ENCODE data around the gene PHOX2A.
"Not testable (repeated sequence)": the region's sequence is repeated elsewhere in the genome, so short reads cannot be mapped to it uniquely, and the experiment has no call there.

The PHOX2A gene

DNA sequence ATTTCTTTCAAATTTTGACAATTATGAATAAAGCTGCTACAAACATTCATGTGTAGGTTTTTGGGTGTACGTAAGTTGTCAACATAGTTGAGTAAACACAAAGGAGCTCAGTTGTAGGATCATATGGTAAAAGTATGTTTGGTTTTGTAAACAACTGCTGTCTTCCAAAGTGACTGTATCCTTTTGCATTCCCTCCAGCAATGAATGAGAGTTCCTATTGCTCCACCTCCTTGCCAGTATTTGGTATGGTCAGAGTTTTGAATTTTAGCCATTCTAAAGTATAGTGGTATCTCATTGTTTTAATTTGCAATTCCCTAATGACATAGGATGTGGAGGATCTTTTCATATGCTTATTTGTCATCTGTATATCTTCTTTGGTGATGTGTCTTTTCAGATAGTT is 28.0 kb upstream of the PHOX2A start:
- Histone ChIP-seq H3K4me3 (replicated peaks; ENCODE audit: insufficient read depth, low read length) (no peak overlapping the region), H3K27me3 (ENCODE audit: insufficient read depth, poor library complexity, severe bottlenecking) (no peaks in the 10 kb centered on the region), H3K27ac (replicated peaks) (no peak overlapping the region)
- DNase-seq (ENCODE audit: low read depth in 1 of 2, low spot score in 1 of 2): no peak
- TF ChIP-seq POLR2AphosphoS5 (IDR thresholded peaks at IDR 0.05; ENCODE audit: low read depth): no peak
- TF ChIP-seq, protein P1, sequence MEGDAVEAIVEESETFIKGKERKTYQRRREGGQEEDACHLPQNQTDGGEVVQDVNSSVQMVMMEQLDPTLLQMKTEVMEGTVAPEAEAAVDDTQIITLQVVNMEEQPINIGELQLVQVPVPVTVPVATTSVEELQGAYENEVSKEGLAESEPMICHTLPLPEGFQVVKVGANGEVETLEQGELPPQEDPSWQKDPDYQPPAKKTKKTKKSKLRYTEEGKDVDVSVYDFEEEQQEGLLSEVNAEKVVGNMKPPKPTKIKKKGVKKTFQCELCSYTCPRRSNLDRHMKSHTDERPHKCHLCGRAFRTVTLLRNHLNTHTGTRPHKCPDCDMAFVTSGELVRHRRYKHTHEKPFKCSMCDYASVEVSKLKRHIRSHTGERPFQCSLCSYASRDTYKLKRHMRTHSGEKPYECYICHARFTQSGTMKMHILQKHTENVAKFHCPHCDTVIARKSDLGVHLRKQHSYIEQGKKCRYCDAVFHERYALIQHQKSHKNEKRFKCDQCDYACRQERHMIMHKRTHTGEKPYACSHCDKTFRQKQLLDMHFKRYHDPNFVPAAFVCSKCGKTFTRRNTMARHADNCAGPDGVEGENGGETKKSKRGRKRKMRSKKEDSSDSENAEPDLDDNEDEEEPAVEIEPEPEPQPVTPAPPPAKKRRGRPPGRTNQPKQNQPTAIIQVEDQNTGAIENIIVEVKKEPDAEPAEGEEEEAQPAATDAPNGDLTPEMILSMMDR (IDR thresholded peaks at IDR 0.05; ENCODE audit: insufficient read depth, low read length): no peak
- TF ChIP-seq SPI1 (IDR thresholded peaks at IDR 0.05; ENCODE audit: borderline replicate concordance, low read depth): no peak
- TF ChIP-seq GABPA (IDR thresholded peaks at IDR 0.05; ENCODE audit: low read depth): no peak
- TF ChIP-seq REST (IDR thresholded peaks at IDR 0.05; ENCODE audit: insufficient replicate concordance, low read depth): no peak

DNA sequence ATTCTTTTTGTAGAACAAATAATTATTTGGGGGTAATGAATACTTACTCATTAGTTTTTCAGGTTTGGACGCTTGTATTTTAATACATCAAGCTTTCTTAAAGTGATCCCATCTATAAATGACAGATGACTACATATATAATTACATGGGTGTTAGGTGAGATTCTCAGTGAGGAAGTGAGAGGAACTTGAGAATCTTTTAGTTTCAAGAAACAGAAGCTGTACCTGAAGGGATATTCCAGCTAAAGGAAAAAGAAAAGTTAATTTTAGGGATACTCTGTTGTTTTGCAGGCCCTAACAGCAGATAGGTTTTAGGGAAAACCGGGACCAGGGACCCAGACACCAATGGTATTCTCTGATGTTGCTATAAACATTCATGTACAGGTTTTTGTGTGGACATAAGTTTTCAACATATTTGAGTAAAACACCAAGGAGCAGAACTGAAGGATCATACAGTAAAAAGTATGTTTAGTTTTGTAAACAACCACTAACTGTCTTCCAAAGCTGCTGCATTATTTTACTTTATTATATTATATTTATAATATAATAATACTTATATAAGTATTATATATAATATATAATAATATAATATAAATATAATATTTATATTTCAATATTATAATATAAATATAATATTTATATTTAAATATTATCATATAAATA is 24.1 kb upstream of the PHOX2A start:
- no peak for DNase-seq (ENCODE audit: low read depth in 1 of 2, low spot score in 1 of 2)
- H3K27ac ChIP-seq (replicated peaks): no peak overlapping the region
- no peak overlapping the region for H3K4me3 ChIP-seq (replicated peaks; ENCODE audit: insufficient read depth, low read length)
- TF ChIP-seq REST (IDR thresholded peaks at IDR 0.05; ENCODE audit: insufficient replicate concordance, low read depth) (no peak), SPI1 (IDR thresholded peaks at IDR 0.05; ENCODE audit: borderline replicate concordance, low read depth) (peak; percentile 29; the same call in 1 of the 2 replicates)
- H3K27me3 ChIP-seq (ENCODE audit: insufficient read depth, poor library complexity, severe bottlenecking): no peaks in the 10 kb centered on the region

- not testable (repeated sequence) for H3K27me3 ChIP-seq (ENCODE audit: insufficient read depth, poor library complexity, severe bottlenecking); DNase-seq (ENCODE audit: low read depth in 1 of 2, low spot score in 1 of 2); H3K27ac ChIP-seq (replicated peaks); H3K4me3 ChIP-seq (replicated peaks; ENCODE audit: insufficient read depth, low read length)
Observed at GRCh38 chr11:72266960-72267359, 23.0 kb upstream of the PHOX2A start.

GRCh38 chr11:72265951-72266350 is 22.0 kb upstream of the PHOX2A start:
- no peaks in the 10 kb centered on the region for H3K27me3 ChIP-seq (ENCODE audit: insufficient read depth, poor library complexity, severe bottlenecking)
- TF ChIP-seq GABPA (IDR thresholded peaks at IDR 0.05; ENCODE audit: low read depth) (no peak), SPI1 (IDR thresholded peaks at IDR 0.05; ENCODE audit: borderline replicate concordance, low read depth) (no peak), POLR2AphosphoS5 (IDR thresholded peaks at IDR 0.05; ENCODE audit: low read depth) (no peak), REST (IDR thresholded peaks at IDR 0.05; ENCODE audit: insufficient replicate concordance, low read depth) (no peak)
- TF ChIP-seq, protein P1 (IDR thresholded peaks at IDR 0.05; ENCODE audit: insufficient read depth, low read length): no peak
- DNase-seq (ENCODE audit: low read depth in 1 of 2, low spot score in 1 of 2): no peak
- H3K4me3 ChIP-seq (replicated peaks; ENCODE audit: insufficient read depth, low read length): no peak overlapping the region
- no peak overlapping the region for H3K27ac ChIP-seq (replicated peaks)
